CD14-positive monocyte (primary cell): ENCODE results near the gene TRABD2A. TPM values are rescaled to one million over a fixed set of nuclear protein-coding genes. Genes with fewer than 3 reads are reported as not detected.

Source experiments
- DNase-seq, 3 donors: peaks; one replicate each; pipeline ENCODE4 v3.0.0-alpha.2; 2011 to 2022
- H2AFZ ChIP-seq: 2 replicates; pipeline ENCODE4 v1.6.0; 2012; ENCODE audit warnings: mild to moderate bottlenecking, low read depth, low read length, inconsistent platforms; ENCODE audit not compliant: insufficient read depth, poor library complexity, severe bottlenecking
- H3K27ac ChIP-seq, 2 donors: 1 replicate in 1 of 2; 2 replicates in 1 of 2; pipeline ENCODE4 v1.5.1; 2012 to 2013; ENCODE audit warnings: low read length in 2 of 2, control low read depth in 1 of 2, inconsistent platforms in 1 of 2, low read depth in 1 of 2, mild to moderate bottlenecking in 1 of 2
- H3K27me3 ChIP-seq, 2 donors: one replicate each; pipeline versions ENCODE4 v1.6.0 to v1.6.1; 2011 to 2013; ENCODE audit warnings: low read length in 2 of 2; ENCODE audit not compliant: control insufficient read depth in 2 of 2, insufficient read depth in 2 of 2
- H3K36me3 ChIP-seq, 2 donors: replicated peaks in 1 of 2; 1 replicate in 1 of 2; 2 replicates in 1 of 2; pipeline versions ENCODE4 v1.5.1 to v1.6.1; 2012 to 2013; ENCODE audit warnings: low read length in 2 of 2, control low read depth in 1 of 2, inconsistent platforms in 1 of 2, mild to moderate bottlenecking in 1 of 2; ENCODE audit not compliant: insufficient read depth in 2 of 2, control insufficient read depth in 1 of 2
- H3K4me1 ChIP-seq, 2 donors: 1 replicate in 1 of 2; 2 replicates in 1 of 2; pipeline versions ENCODE4 v1.5.1 to v1.6.1; 2012 to 2013; ENCODE audit warnings: low read length in 2 of 2, control low read depth in 1 of 2, inconsistent platforms in 1 of 2, mild to moderate bottlenecking in 1 of 2, moderate library complexity in 1 of 2; ENCODE audit not compliant: insufficient read depth in 2 of 2, control insufficient read depth in 1 of 2
- H3K4me2 ChIP-seq: replicated peaks from 2 replicates; pipeline ENCODE3; 2012; ENCODE audit warnings: low read length, moderate library complexity, mild to moderate bottlenecking; ENCODE audit not compliant: poor library complexity, severe bottlenecking; ENCODE audit errors: extremely low read depth
- H3K4me3 ChIP-seq, 3 experiments: fragments of 200-600 bp in 1 of 3; sonication (generic) in 1 of 3; replicated peaks in 1 of 3; 1 replicate in 2 of 3; 2 replicates in 1 of 3; pipeline ENCODE4 v1.5.1; 2011 to 2013; ENCODE audit warnings: low read length in 3 of 3, mild to moderate bottlenecking in 3 of 3, control low read depth in 2 of 3, low read depth in 2 of 3, inconsistent platforms in 1 of 3, moderate library complexity in 1 of 3
- H3K79me2 ChIP-seq: 2 replicates; pipeline ENCODE4 v1.6.0; 2012; ENCODE audit warnings: mild to moderate bottlenecking, control low read depth, inconsistent platforms, low read length, moderate library complexity; ENCODE audit not compliant: insufficient read depth
- H3K9ac ChIP-seq: 2 replicates; pipeline ENCODE4 v1.6.0; 2017; ENCODE audit warnings: low read length, mild to moderate bottlenecking; ENCODE audit not compliant: insufficient read depth, poor library complexity, severe bottlenecking
- H3K9me3 ChIP-seq, 2 donors: replicated peaks in 1 of 2; 1 replicate in 1 of 2; 2 replicates in 1 of 2; pipeline versions ENCODE4 v1.5.1 to v1.6.1; 2012 to 2013; ENCODE audit warnings: low read length in 2 of 2, control low read depth in 1 of 2; ENCODE audit not compliant: control insufficient read depth in 1 of 2, insufficient read depth in 1 of 2
- H4K20me1 ChIP-seq: 2 replicates; pipeline ENCODE4 v1.6.0; 2012; ENCODE audit warnings: mild to moderate bottlenecking, low read length, control low read depth, moderate library complexity; ENCODE audit not compliant: insufficient read depth
- H3K27ac Mint-ChIP-seq, 7 donors: one replicate each; pipeline ENCODE4 v1.8.0; 2020; ENCODE audit warnings: mild to moderate bottlenecking in 7 of 7, mixed read lengths in 7 of 7, moderate library complexity in 6 of 7, inconsistent platforms in 2 of 7
- H3K27me3 Mint-ChIP-seq, 3 donors: one replicate each; pipeline ENCODE4 v1.8.0; 2021 to 2022; ENCODE audit warnings: low read depth in 3 of 3, mild to moderate bottlenecking in 3 of 3, mixed read lengths in 3 of 3, moderate library complexity in 3 of 3, inconsistent platforms in 1 of 3
- H3K36me3 Mint-ChIP-seq, 2 donors: one replicate each; pipeline ENCODE4 v1.8.0; 2020; ENCODE audit warnings: mixed read lengths in 2 of 2, inconsistent platforms in 1 of 2, mild to moderate bottlenecking in 1 of 2
- H3K4me1 Mint-ChIP-seq: one replicate; pipeline ENCODE4 v1.8.0; 2020; ENCODE audit warnings: mild to moderate bottlenecking, mixed read lengths
- H3K4me3 Mint-ChIP-seq, 2 donors: one replicate each; pipeline ENCODE4 v1.8.0; 2020; ENCODE audit warnings: mild to moderate bottlenecking in 2 of 2, mixed read lengths in 2 of 2, moderate library complexity in 1 of 2
- H3K9me3 Mint-ChIP-seq, 7 donors: one replicate each; pipeline ENCODE4 v1.8.0; 2020 to 2022; ENCODE audit warnings: mixed read lengths in 7 of 7, mild to moderate bottlenecking in 6 of 7, moderate library complexity in 6 of 7, inconsistent platforms in 2 of 7
- CTCF ChIP-seq: fragments of 200-600 bp; IDR thresholded peaks from one replicate; pipeline ENCODE4 v1.8.0; 2022; ENCODE audit warnings: antibody characterized with exemption, mild to moderate bottlenecking
- WGBS: methylation state at CpG from one replicate; pipeline ENCODE4 v1.1.5; 2013; ENCODE audit warnings: missing lambda C conversion rate; ENCODE audit not compliant: insufficient coverage; 5-methylcytosine and 5-hydroxymethylcytosine counted together
- intact Hi-C, 2 donors: fragments of 100-400 bp; cut with micrococcal nuclease; formaldehyde crosslinking; loops; one replicate each; pipeline versions ENCODE4 v1.15.0 to v1.15.1; 2023
- polyA plus RNA-seq, 3 donors: library from polyadenylated mRNA; depleted of rRNA in 1 of 3; unstranded in 2 of 3; stranded (reverse) in 1 of 3; fragments of 300-500 nt in 2 of 3; fragments of >200 nt in 1 of 3; fragmentation: Illumina TruSeq in 2 of 3; gene quantifications; 1 replicate in 2 of 3; 2 replicates in 1 of 3; pipeline ENCODE4 v1.2.3, GENCODE V29; 2012 to 2021

The TRABD2A gene
- polyA plus RNA-seq, 3 donors, result 0.53 to 0.95 (median 0.79) TPM

GRCh38 chr2:84821806-84822205 is 59.1 kb downstream of the TRABD2A start:
- Mint-ChIP-seq H3K9me3 (peaks cover 0 to 8% (median 0%) of the 10 kb centered on the region in 7 donors), H3K4me3 (no peak overlapping the region), H3K27ac (no peak overlapping the region), H3K27me3 (no peaks in the 10 kb centered on the region), H3K4me1 (peaks cover 19% of the 10 kb centered on the region), H3K36me3 (no peaks in the 10 kb centered on the region)
- H3K4me1 ChIP-seq, result peaks cover 11 to 12% of the 10 kb centered on the region in 2 donors
- no peaks in the 10 kb centered on the region for H3K36me3 ChIP-seq
- no peaks in the 10 kb centered on the region for H3K79me2 ChIP-seq
- no peak overlapping the region for H3K4me2 ChIP-seq
- no peak overlapping the region for H2AFZ ChIP-seq
- DNase-seq, result no peak
- TF ChIP-seq CTCF, result no peak
- H4K20me1 ChIP-seq, result no peaks in the 10 kb centered on the region
- peaks cover 0 to 4% of the 10 kb centered on the region in 2 donors for H3K9me3 ChIP-seq
- H3K9ac ChIP-seq, result no peak overlapping the region
- no peak overlapping the region for H3K27ac ChIP-seq
- intact Hi-C loops, result no loop called here
- no peak overlapping the region for H3K4me3 ChIP-seq
- 96% methylated on average over 5 of the region's 7 CpGs for WGBS
- no peaks in the 10 kb centered on the region for H3K27me3 ChIP-seq

- Histone ChIP-seq H3K36me3 (no peaks in the 10 kb centered on the region), H3K79me2 (no peaks in the 10 kb centered on the region), H3K9ac (no peak overlapping the region), H3K4me2 (no peak overlapping the region), H3K4me3 (no peak overlapping the region), H3K27ac (no peak overlapping the region), H4K20me1 (no peaks in the 10 kb centered on the region), H3K9me3 (peaks cover 0 to 4% of the 10 kb centered on the region in 2 donors), H2AFZ (no peak overlapping the region), H3K27me3 (no peaks in the 10 kb centered on the region), H3K4me1 (peaks cover 11 to 12% of the 10 kb centered on the region in 2 donors)
- peaks cover 19% of the 10 kb centered on the region for H3K4me1 Mint-ChIP-seq
- DNase-seq, result no peak
- H3K36me3 Mint-ChIP-seq, result no peaks in the 10 kb centered on the region
- H3K4me3 Mint-ChIP-seq, result no peak overlapping the region
- intact Hi-C loops, result no loop called here
- WGBS, result no CpG with 5 or more reads among the region's 2 CpGs
- no peaks in the 10 kb centered on the region for H3K9me3 Mint-ChIP-seq
- TF ChIP-seq CTCF, result no peak
- peak overlapping the region in 1 of 7 donors; percentile 6 for H3K27ac Mint-ChIP-seq
- H3K27me3 Mint-ChIP-seq, result peaks cover 0 to 6% (median 4%) of the 10 kb centered on the region in 3 donors
Measured at GRCh38 chr2:84817239-84817655, 63.6 kb downstream of the TRABD2A start.
